WERI-Rb-1 (cell line): ENCODE results near the gene NLRP6.
"Not testable (repeated sequence)": the region's sequence is repeated elsewhere in the genome, so short reads cannot be mapped to it uniquely, and the experiment has no call there.

Experiments
- DNase-seq: peaks from one replicate; pipeline ENCODE4 v3.0.0-alpha.2; 2020
- H3K27ac ChIP-seq: fragments of 250-450 bp; sonication (Bioruptor Pico); 2 replicates; pipeline ENCODE4 v1.5.1; 2020; ENCODE audit warnings: mild to moderate bottlenecking, moderate library complexity
- H3K27me3 ChIP-seq: fragments of 250-450 bp; sonication (Bioruptor Pico); 2 replicates; pipeline ENCODE4 v1.5.1; 2021; ENCODE audit warnings: mild to moderate bottlenecking, low read depth, moderate library complexity; ENCODE audit not compliant: insufficient read depth, severe bottlenecking
- H3K36me3 ChIP-seq: fragments of 250-450 bp; sonication (Bioruptor Pico); 2 replicates; pipeline ENCODE4 v1.5.1; 2020; ENCODE audit warnings: mild to moderate bottlenecking, moderate library complexity
- H3K4me3 ChIP-seq: 2 replicates; pipeline ENCODE4 v1.5.1; 2011; ENCODE audit warnings: low read depth, mild to moderate bottlenecking, control low read depth, low read length
- H3K9me3 ChIP-seq: fragments of 250-450 bp; sonication (Bioruptor Pico); 2 replicates; pipeline ENCODE4 v1.5.1; 2021; ENCODE audit warnings: mild to moderate bottlenecking, moderate library complexity; ENCODE audit not compliant: severe bottlenecking
- TF ChIP-seq, protein P1 (sequence below): IDR thresholded peaks from 2 replicates; pipeline ENCODE4 v1.5.1; 2011; ENCODE audit warnings: low read depth, mild to moderate bottlenecking, control low read depth, inconsistent platforms, low read length

NLRP6 gene

DNA sequence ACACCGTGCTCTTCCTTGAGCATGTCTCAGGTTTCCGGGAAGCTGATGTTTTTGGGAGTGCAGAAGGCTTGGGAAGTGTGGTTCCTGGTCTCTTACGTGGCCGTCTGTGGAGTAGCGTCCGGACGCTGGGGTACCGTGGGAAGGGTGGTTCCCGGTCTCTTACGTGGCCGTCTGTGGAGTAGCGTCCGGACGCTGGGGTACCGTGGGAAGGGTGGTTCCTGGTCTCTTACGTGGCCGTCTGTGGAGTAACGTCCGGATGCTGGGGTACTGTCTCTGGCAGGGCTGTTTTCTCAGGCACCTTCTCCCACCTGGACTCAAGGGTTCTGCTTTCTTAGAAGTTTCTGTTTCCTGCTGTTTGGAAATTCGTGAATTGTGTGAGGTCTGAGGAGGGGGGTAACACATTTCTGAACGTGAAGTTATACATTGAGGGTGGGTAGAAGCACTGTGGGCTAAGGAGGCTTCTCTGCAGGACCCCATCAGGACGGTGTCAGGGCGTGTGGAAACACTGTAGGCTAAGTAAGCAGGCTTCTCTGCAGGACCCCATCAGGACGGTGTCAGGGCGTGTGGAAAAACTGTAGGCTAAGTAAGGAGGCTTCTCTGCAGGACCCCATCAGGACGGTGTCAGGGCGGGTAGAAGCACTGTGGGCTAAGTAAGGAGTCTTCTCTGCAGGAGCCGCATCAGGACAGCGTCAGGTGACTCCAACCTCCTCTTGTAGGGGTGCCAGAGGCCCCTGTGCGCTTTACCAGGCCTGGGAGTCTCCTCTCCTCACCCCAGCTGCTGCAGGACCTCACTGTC is 47.8 kb downstream of the NLRP6 start:
- Histone ChIP-seq H3K9me3 (no peaks in the 10 kb centered on the region), H3K27me3 (no peaks in the 10 kb centered on the region), H3K36me3 (no peaks in the 10 kb centered on the region), H3K27ac (no peak overlapping the region), H3K4me3 (no peak overlapping the region)
- DNase-seq = no peak
- TF ChIP-seq, protein P1, sequence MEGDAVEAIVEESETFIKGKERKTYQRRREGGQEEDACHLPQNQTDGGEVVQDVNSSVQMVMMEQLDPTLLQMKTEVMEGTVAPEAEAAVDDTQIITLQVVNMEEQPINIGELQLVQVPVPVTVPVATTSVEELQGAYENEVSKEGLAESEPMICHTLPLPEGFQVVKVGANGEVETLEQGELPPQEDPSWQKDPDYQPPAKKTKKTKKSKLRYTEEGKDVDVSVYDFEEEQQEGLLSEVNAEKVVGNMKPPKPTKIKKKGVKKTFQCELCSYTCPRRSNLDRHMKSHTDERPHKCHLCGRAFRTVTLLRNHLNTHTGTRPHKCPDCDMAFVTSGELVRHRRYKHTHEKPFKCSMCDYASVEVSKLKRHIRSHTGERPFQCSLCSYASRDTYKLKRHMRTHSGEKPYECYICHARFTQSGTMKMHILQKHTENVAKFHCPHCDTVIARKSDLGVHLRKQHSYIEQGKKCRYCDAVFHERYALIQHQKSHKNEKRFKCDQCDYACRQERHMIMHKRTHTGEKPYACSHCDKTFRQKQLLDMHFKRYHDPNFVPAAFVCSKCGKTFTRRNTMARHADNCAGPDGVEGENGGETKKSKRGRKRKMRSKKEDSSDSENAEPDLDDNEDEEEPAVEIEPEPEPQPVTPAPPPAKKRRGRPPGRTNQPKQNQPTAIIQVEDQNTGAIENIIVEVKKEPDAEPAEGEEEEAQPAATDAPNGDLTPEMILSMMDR = no peak

DNA sequence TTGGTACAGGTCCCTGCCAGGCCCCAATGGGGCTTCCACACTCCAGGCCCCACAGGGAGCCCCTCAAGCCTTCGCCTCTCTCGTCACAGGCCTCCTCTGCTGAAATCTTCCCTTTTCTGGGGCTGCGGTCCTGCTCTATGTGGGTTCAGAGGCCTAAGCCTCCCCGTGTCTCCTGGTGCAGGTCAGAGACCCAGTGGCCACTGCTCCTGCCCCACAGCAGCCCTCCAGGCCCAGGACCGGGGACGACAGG is 48.3 kb downstream of the NLRP6 start:
- no peaks in the 10 kb centered on the region for H3K27me3 ChIP-seq
- TF ChIP-seq, protein P1 = no peak
- no peak overlapping the region for H3K4me3 ChIP-seq
- DNase-seq = no peak
- H3K9me3 ChIP-seq = no peaks in the 10 kb centered on the region
- H3K36me3 ChIP-seq = no peaks in the 10 kb centered on the region
- no peak overlapping the region for H3K27ac ChIP-seq

DNA sequence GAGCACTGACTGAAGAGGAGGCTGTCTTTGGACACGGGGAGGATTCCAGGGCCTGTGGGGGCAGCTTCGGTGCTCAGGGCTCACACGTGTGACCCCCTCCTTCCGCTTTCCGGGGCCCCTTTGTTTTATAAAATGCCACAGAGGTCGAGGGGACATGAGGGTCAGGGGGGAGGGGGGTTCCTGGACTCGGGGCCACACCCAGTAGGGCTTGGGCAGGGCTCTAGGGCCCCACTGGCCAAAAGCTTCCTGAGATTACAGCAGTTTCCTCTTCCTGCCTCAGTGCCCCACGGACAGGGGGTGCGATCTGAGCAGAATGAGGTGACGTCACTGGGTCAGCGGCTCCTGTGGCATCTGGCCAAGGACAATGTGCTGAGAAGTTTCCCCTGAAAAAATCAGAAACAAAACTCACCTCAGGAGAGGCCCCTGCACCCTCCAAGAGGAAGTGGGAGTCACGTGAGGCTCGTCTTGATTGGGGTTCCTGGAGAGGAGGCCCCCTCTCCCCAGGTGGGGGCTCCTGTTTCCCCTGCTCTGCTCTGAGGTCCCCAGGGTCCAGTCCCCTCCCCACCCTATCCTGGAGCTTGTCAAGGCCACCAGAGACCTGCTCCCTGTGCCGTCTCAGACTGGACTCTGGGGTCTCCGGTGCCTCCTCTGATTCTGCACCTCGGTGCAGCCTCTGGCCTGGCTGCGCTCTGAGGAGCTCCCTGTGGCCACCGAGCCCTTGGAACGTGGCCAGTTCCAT is 48.8 kb downstream of the NLRP6 start:
- H3K4me3 ChIP-seq = no peak overlapping the region

DNA sequence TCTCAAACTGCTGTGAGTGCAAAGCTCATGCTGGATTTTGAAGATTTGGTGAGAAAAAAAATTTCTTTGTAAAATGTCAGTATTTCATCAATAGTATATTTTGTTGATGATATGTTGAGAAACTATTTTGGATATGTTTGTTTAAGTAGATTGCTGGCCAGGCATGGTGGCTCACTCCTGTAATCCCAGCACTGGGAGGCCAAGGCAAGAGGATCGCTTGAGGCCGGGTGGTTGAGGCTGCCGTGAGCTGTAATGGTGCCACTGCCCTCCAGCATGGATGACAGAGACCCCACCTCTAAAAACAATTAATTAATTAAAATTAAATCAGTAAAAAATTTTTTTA is 49.3 kb downstream of the NLRP6 start:
- Histone ChIP-seq H3K27me3 (no peaks in the 10 kb centered on the region), H3K36me3 (no peaks in the 10 kb centered on the region), H3K27ac (no peak overlapping the region), H3K4me3 (no peak overlapping the region), H3K9me3 (no peaks in the 10 kb centered on the region)
- TF ChIP-seq, protein P1 = no peak
- DNase-seq = no peak

More for the DNA sequence above, 48.8 kb downstream of the NLRP6 start:
- no peaks in the 10 kb centered on the region for H3K9me3 ChIP-seq
- no peaks in the 10 kb centered on the region for H3K27me3 ChIP-seq
- TF ChIP-seq, protein P1 = no peak
- DNase-seq = no peak
- H3K27ac ChIP-seq = no peak overlapping the region
- no peaks in the 10 kb centered on the region for H3K36me3 ChIP-seq

DNA sequence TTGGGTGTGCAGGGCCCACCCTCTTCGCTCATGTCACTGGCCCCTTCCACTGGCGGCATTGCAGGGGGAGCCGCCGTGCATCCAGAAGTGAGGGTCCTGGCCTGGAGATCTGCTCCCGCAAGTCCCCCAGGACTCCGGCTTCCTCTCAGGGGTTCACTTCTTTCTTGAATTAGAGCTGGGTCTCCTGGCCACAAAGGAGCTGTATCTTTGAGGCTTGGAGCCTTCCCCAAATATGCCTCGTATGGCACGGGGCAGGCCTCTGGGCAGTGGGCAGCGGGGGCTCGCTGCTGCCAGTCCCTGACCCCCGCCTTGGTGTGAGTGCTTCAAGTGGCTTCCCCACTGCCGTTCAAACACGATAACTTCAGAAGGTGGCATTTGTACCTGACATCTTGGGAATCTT is 49.8 kb downstream of the NLRP6 start:
- TF ChIP-seq, protein P1 = no peak
- H3K27ac ChIP-seq = no peak overlapping the region

DNA sequence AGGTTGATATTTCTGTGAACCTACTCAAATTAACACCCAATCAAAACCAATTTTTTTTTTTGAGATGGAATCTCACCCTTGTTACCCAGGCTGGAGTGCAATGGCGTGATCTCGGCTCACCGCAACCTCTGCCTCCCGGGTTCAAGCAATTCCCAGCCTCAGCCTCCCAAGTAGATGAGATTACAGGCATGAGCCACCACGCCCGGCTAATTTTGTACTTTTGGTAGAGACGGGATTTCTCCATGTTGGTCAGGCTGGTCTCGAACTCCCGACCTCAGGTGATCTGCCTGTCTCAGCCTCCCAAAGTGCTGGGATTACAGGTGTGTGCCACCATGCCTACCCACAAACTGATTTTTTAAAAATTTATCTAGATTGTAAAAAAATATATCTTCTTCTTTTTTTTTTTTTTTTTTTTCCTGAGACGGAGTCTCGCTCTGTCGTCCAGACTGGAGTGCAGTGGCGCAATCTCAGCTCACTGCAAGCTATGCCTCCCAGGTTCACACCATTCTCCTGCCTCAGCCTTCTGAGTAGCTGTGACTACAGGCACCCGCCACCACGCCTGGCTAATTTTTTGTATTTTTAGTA is 50.4 kb downstream of the NLRP6 start:
- H3K4me3 ChIP-seq, DNase-seq, H3K27ac ChIP-seq: not testable (repeated sequence)

More for the DNA sequence above, 49.8 kb downstream of the NLRP6 start:
- H3K36me3 ChIP-seq = no peaks in the 10 kb centered on the region
- no peaks in the 10 kb centered on the region for H3K27me3 ChIP-seq
- no peak overlapping the region for H3K4me3 ChIP-seq
- no peak for DNase-seq
- no peaks in the 10 kb centered on the region for H3K9me3 ChIP-seq

More for the DNA sequence above, 50.4 kb downstream of the NLRP6 start:
- H3K27me3 ChIP-seq, H3K9me3 ChIP-seq, H3K36me3 ChIP-seq: not testable (repeated sequence)
